Activated T-cell treated with anti-CD3 and anti-CD28 coated beads, Interleukin-2, amount 50 U/mL, for 48 hours (primary cell): ENCODE results near the gene COPA.

Experiments
- DNase-seq, 2 experiments: peaks; one replicate each; pipeline ENCODE4 v3.0.0-alpha.2; 2020

The COPA gene

GRCh38 chr1:160261893-160262794, 80.9 kb downstream of the COPA start, which contains the start of gene DCAF8:
Gene DCAF8 (minus strand): TSS chr1:160262549. CDS start chr1:160244008, 18,541 bp downstream.
- DNase-seq, result peak; percentile 98 to 99

- peak; percentile 74 for DNase-seq
Measured at GRCh38 chr1:160261556-160261892, 81.5 kb downstream of the COPA start.

- DNase-seq, result no peak
Measured at GRCh38 chr1:160260406-160261382, 82.4 kb downstream of the COPA start.

GRCh38 chr1:160258177-160258798, 84.8 kb downstream of the COPA start:
- DNase-seq, result no peak

- DNase-seq, result no peak
Measured at GRCh38 chr1:160257411-160258015, 85.5 kb downstream of the COPA start.

GRCh38 chr1:160256396-160257046, 86.5 kb downstream of the COPA start:
- DNase-seq, result no peak

GRCh38 chr1:160255781-160256300, 87.2 kb downstream of the COPA start:
- DNase-seq, result no peak

GRCh38 chr1:160251687-160252526, 91.1 kb downstream of the COPA start:
- peak; percentile 39 for DNase-seq

GRCh38 chr1:160251011-160251410, 92.0 kb downstream of the COPA start:
- no peak for DNase-seq

- DNase-seq, result no peak
Measured at GRCh38 chr1:160247053-160247452, 96.0 kb downstream of the COPA start.

GRCh38 chr1:160245434-160245833, 97.6 kb downstream of the COPA start:
- no peak for DNase-seq

- DNase-seq, result no peak
Measured at GRCh38 chr1:160244209-160244608, 98.8 kb downstream of the COPA start.

- DNase-seq, result no peak
Measured at GRCh38 chr1:160243767-160244166, 99.3 kb downstream of the COPA start.

- DNase-seq, result no peak
Measured at GRCh38 chr1:160239582-160240299, 103.3 kb downstream of the COPA start.
